GM12878 (cell line): Measurements from ENCODE around the gene CLIP1. TPM values are rescaled to one million over a fixed set of nuclear protein-coding genes. Genes with fewer than 3 reads are reported as not detected.

Source experiments
- ATAC-seq: fragments of 200-7000 bp; cut with Tn5 transposase; 3 replicates; pipeline ENCODE4 v1.9.1; 2020; ENCODE audit warnings: mild to moderate bottlenecking, moderate library complexity
- BruUV-seq: library from RNA; stranded (reverse); fragments of 400-500 nt; replicated peaks from 2 replicates; lab custom pipeline; 2021; lab: Mats Ljungman, UMichigan
- CTCF ChIA-PET: fragments of 300-600 bp; sonication (Branson Sonifier 250); formaldehyde crosslinking; extraction: SDS; loops from one replicate; lab custom pipeline; 2021; ENCODE audit warnings: inconsistent platforms; lab: Yijun Ruan, JAX
- POLR2A ChIA-PET: fragments of 350-600 bp; formaldehyde crosslinking; extraction: SDS; loops from one replicate; lab custom pipeline; 2021; ENCODE audit warnings: inconsistent platforms; lab: Charles Lee
- RAD21 ChIA-PET: fragments of 300-600 bp; sonication (Branson Sonifier 250); formaldehyde crosslinking; loops from one replicate; lab custom pipeline; 2023; ENCODE audit warnings: antibody characterized with exemption; ENCODE audit not compliant: unreplicated experiment; lab: Charles Lee
- SMC1A ChIA-PET: fragments of 300-600 bp; sonication (Branson Sonifier 250); formaldehyde crosslinking; loops from one replicate; lab custom pipeline; 2023; ENCODE audit not compliant: unreplicated experiment, uncharacterized antibody; lab: Charles Lee
- DNase-seq: peaks from one replicate; pipeline ENCODE4 v3.0.0-alpha.2; 2011; ENCODE audit warnings: low read depth, low spot score
- FAIRE-seq: peaks from 3 replicates; lab custom pipeline; 2011; peaks lifted over from hg19 to GRCh38; lab: Jason Lieb, UNC
- H2AFZ ChIP-seq: 2 replicates; pipeline ENCODE4 v1.6.0; 2011; ENCODE audit warnings: low read depth, low read length, control low read depth; ENCODE audit not compliant: control insufficient read depth
- H3K27ac ChIP-seq: 2 replicates; pipeline ENCODE4 v1.5.1; 2011; ENCODE audit warnings: control low read depth; ENCODE audit not compliant: control insufficient read depth, insufficient read depth
- H3K27me3 ChIP-seq, 2 experiments: replicated peaks in 1 of 2; 2 replicates each; pipeline versions ENCODE4 v1.6.0 to v1.6.1; 2011; ENCODE audit warnings: low read length in 1 of 2; ENCODE audit not compliant: control insufficient read depth in 2 of 2, insufficient read depth in 2 of 2
- H3K36me3 ChIP-seq, 2 experiments: 2 replicates each; pipeline ENCODE4 v1.5.1; 2011; ENCODE audit warnings: low read length in 1 of 2; ENCODE audit not compliant: control insufficient read depth in 2 of 2, insufficient read depth in 2 of 2
- H3K4me1 ChIP-seq: 2 replicates; pipeline ENCODE4 v1.6.1; 2011; ENCODE audit warnings: mild to moderate bottlenecking, low read length, moderate library complexity, mixed read lengths; ENCODE audit not compliant: control insufficient read depth, insufficient read depth
- H3K4me2 ChIP-seq: 2 replicates; pipeline ENCODE4 v1.6.0; 2011; ENCODE audit warnings: control low read depth; ENCODE audit not compliant: control insufficient read depth, insufficient read depth
- H3K4me3 ChIP-seq: fragments of 200-600 bp; sonication (generic); 2 replicates; pipeline ENCODE4 v1.5.1; 2016
- H3K79me2 ChIP-seq: 2 replicates; pipeline ENCODE4 v1.6.0; 2011; ENCODE audit warnings: low read length; ENCODE audit not compliant: control insufficient read depth, insufficient read depth
- H3K9ac ChIP-seq: 2 replicates; pipeline ENCODE4 v1.8.0; 2011; ENCODE audit warnings: low read length, control low read depth, mixed read lengths; ENCODE audit not compliant: control insufficient read depth, insufficient read depth
- H3K9me3 ChIP-seq: replicated peaks from 3 replicates; pipeline ENCODE4 v1.5.1; 2011; ENCODE audit warnings: mild to moderate bottlenecking, low read length; ENCODE audit not compliant: control insufficient read depth, insufficient read depth
- H4K20me1 ChIP-seq: 2 replicates; pipeline ENCODE4 v1.6.0; 2011; ENCODE audit not compliant: control insufficient read depth, insufficient read depth
- BCL11A ChIP-seq: IDR thresholded peaks from 2 replicates; pipeline ENCODE4 v1.6.1; 2011; ENCODE audit warnings: low read depth, low read length
- ELK1 ChIP-seq: IDR thresholded peaks from 2 replicates; pipeline ENCODE4 v1.6.1; 2012; ENCODE audit warnings: low read depth, low read length, improper control_type of control experiment
- GABPA ChIP-seq: IDR thresholded peaks from 2 replicates; pipeline ENCODE4 v1.6.1; 2014; ENCODE audit warnings: antibody characterized with exemption, low read depth, mild to moderate bottlenecking, inconsistent platforms
- IKZF1 ChIP-seq: fragments of 450-650 bp; conservative IDR thresholded peaks from 2 replicates; pipeline ENCODE4 v1.6.1; 2017; ENCODE audit warnings: antibody characterized with exemption, mild to moderate bottlenecking
- NFYA ChIP-seq: IDR thresholded peaks from 2 replicates; pipeline ENCODE4 v1.6.1; 2011; ENCODE audit warnings: low read depth, mild to moderate bottlenecking, low read length, improper control_type of control experiment, borderline replicate concordance
- WGBS: methylation state at CpG from one replicate; pipeline ENCODE4 v1.1.6; 2016; ENCODE audit warnings: low lambda C conversion rate; ENCODE audit not compliant: insufficient replicate concordance, insufficient coverage; ENCODE audit errors: missing lambda C conversion rate; 5-methylcytosine and 5-hydroxymethylcytosine counted together
- in situ Hi-C: fragments of 300-500 bp; cut with MboI; formaldehyde crosslinking; loops from 9 replicates; pipeline ENCODE4 v1.14.3; 2018; ENCODE audit warnings: mixed read lengths
- intact Hi-C: fragments of 100-400 bp; cut with micrococcal nuclease; formaldehyde crosslinking; loops from one replicate; pipeline ENCODE4 v1.14.2; 2022; ENCODE audit not compliant: unreplicated experiment
- polyA plus RNA-seq, 11 experiments: library from polyadenylated mRNA; depleted of rRNA in 4 of 11; unstranded in 6 of 11; stranded (reverse) in 5 of 11; fragments of >200 nt; fragmentation: Nextera tagmentation in 4 of 11; fragmentation: Illumina TruSeq in 1 of 11; extraction: Ambion mirVana in 4 of 11; extraction: Trizol in 1 of 11; gene quantifications; 1 replicate in 1 of 11; 2 replicates in 10 of 11; pipeline versions ENCODE4 v1.2.1 to v1.2.3, GENCODE V29; 2011 to 2016; ENCODE audit warnings: inconsistent platforms in 2 of 11, missing spikeins in 2 of 11, low read depth in 1 of 11
- total RNA-seq, 4 experiments: library from RNA; depleted of rRNA in 3 of 4; stranded (reverse); fragments of >200 nt in 3 of 4; fragmentation: Illumina TruSeq in 1 of 4; extraction: Trizol in 1 of 4; gene quantifications; 2 replicates each; pipeline versions ENCODE4 v1.2.1 to v1.2.3, GENCODE V29; 2013 to 2021

CLIP1 gene
- total and polyA plus RNA-seq, 10 of the 15 experiments (the other 5 are each of a cell fraction or from before 2014, with no cell fraction given), result 6.0 to 45.4 (median 25.2) TPM

DNA sequence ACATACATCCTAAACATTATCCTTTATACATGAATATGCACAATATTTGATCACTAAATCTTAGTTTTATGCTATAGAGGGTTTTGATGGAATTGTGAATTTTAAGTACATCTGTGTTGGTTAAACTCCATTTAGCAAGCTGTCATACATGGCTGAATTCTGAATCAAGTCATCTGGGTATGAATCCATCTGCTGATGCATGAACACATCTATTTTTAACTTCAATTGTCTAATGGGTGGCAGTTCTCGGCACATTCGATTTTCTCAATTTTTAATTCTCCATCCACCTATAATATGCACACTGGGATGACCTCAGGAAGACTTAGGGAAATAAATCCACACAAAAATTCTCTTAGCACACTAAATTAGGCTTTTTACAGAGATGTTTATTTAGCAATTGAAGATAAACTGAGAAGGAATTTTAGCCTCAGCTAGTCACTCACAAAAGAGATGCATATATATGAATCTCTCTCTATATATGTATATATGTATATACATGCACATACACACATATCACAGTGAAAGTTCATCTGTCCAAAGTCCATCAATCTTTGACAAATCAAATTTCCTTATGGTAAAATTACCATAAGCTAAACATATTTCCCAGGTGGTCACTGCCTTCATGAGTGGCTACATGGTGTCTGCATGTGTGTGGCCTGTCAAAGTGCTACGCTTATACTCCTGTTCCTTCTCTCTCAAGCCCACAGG lies 111.7 kb downstream of the CLIP1 start:
- Histone ChIP-seq H3K9ac (no peak overlapping the region), H3K27ac (no peak overlapping the region), H2AFZ (no peak overlapping the region), H3K79me2 (no peaks in the 10 kb centered on the region), H3K4me2 (no peak overlapping the region), H3K36me3 (no peaks in the 10 kb centered on the region; a peak in 1 of 4 replicates), H3K4me1 (no peaks in the 10 kb centered on the region), H4K20me1 (no peaks in the 10 kb centered on the region), H3K4me3 (no peak overlapping the region), H3K9me3 (no peaks in the 10 kb centered on the region), H3K27me3 (no peaks in the 10 kb centered on the region)
- no TSS peak for BruUV-seq
- intact Hi-C loops (no loop called here), in situ Hi-C loops (no loop called here)
- CTCF ChIA-PET, result interaction anchor here (1.2 to 1.3 kb wide), 2 partner anchors 12 to 27 kb away, joined by 3 read pairs; no protein-coding TSS in a partner anchor
- DNase-seq (no peak), ATAC-seq (no peak), FAIRE-seq (no peak)
- 95% methylated on average over 3 of the region's 3 CpGs for WGBS
- POLR2A ChIA-PET, result no interaction called here
- RAD21 ChIA-PET, result no interaction called here
- SMC1A ChIA-PET, result interaction anchor here (0.6 kb wide), 1 partner anchor 255 kb away, joined by 3 read pairs; no protein-coding TSS in a partner anchor
- TF ChIP-seq NFYA (no peak), BCL11A (no peak), GABPA (no peak), IKZF1 (no peak), ELK1 (no peak)
